Measurements from ENCODE around the gene TWNK. TPM values are rescaled to one million over a fixed set of nuclear protein-coding genes. Genes with fewer than 3 reads are reported as not detected.

Gene TWNK
- total and polyA plus RNA-seq, 7 donors = 11.0 to 29.0 (median 20.0) TPM

DNA sequence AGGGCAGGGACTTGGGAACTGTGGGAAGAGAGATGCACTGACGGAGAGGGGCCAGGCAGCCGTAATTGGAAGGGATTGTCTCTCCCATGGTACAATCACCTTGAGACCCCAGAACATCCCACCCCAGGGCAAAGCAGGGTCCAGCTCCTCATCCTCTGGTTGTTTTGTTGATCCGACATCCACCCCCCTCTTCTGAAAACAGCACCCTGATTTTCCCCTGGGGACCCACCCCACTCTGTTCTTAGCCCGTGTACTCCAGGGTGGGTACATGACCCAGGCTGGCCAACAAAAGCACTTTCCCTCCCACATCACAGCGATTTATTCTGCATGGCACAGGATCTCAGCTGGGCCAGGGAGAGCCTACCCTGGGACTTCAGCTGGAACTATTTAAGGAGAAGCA is 29.5 kb downstream of the TWNK start:
- Histone ChIP-seq H3K9me3 (no peaks in the 10 kb centered on the region), H3K27ac (no peak overlapping the region), H3K4me1 (peaks cover 6% of the 10 kb centered on the region), H3K4me3 (no peak overlapping the region), H3K27me3 (ENCODE audit: insufficient read depth in 3 of 3, low read length in 2 of 3) (peaks cover 0 to 13% (median 5%) of the 10 kb centered on the region in 3 donors), H3K36me3 (ENCODE audit: insufficient read depth in 1 of 2, low read depth in 1 of 2) (no peaks in the 10 kb centered on the region)
- DNase-seq (no peak), ATAC-seq (no peak)
- WGBS, 3 donors = 69 to 81% (median 72%) methylated on average over 3 to 5 of the region's 5 CpGs
- TF ChIP-seq, protein P1, sequence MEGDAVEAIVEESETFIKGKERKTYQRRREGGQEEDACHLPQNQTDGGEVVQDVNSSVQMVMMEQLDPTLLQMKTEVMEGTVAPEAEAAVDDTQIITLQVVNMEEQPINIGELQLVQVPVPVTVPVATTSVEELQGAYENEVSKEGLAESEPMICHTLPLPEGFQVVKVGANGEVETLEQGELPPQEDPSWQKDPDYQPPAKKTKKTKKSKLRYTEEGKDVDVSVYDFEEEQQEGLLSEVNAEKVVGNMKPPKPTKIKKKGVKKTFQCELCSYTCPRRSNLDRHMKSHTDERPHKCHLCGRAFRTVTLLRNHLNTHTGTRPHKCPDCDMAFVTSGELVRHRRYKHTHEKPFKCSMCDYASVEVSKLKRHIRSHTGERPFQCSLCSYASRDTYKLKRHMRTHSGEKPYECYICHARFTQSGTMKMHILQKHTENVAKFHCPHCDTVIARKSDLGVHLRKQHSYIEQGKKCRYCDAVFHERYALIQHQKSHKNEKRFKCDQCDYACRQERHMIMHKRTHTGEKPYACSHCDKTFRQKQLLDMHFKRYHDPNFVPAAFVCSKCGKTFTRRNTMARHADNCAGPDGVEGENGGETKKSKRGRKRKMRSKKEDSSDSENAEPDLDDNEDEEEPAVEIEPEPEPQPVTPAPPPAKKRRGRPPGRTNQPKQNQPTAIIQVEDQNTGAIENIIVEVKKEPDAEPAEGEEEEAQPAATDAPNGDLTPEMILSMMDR (IDR thresholded peaks at IDR 0.05) = no peak
- intact Hi-C loops (cut with DNase I) = loop anchor here (10.0 kb wide), 2 partner anchors 52 to 452 kb away; partner anchors contain the start of gene SEMA4G (in 1 of the 2)

DNA sequence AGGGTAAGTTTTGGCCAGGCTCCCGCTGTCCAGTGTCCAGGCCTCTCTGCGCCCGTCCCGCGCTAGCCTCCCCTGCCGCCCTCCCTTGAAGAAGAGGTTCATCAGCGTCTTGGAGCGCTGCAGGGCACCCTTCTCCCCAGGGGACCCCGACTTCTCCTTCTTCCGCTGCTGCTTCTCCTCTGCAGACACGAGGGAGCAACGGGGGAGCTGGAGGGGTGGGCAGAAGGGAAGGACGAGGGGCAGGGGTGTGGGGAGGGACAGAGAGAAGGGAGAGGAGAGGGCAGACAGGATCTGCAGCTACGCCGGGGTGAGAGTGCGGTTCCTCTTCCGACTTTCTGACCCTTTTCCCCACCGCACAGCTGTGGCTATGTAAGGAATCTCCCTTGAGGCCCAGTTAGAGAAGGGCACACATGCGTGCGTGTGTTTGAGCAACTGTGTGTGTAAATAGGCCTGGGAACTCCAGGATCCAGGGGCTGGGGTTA is 30.8 kb downstream of the TWNK start:
- no peaks in the 10 kb centered on the region for H3K9me3 ChIP-seq
- TF ChIP-seq, protein P1 (IDR thresholded peaks at IDR 0.05) = no peak
- peaks cover 0 to 13% (median 5%) of the 10 kb centered on the region in 3 donors for H3K27me3 ChIP-seq (ENCODE audit: insufficient read depth in 3 of 3, low read length in 2 of 3)
- intact Hi-C loops (cut with DNase I) = loop anchor here (10.0 kb wide), 2 partner anchors 53 to 453 kb away; partner anchors contain the start of gene SEMA4G (in 1 of the 2)
- H3K36me3 ChIP-seq (ENCODE audit: insufficient read depth in 1 of 2, low read depth in 1 of 2) = no peaks in the 10 kb centered on the region
- WGBS, 3 donors = 56 to 67% (median 61%) methylated on average over 18 to 20 of the region's 20 CpGs
- no peak for DNase-seq
- no peak overlapping the region for H3K4me3 ChIP-seq
- H3K27ac ChIP-seq = no peak overlapping the region
- ATAC-seq = no peak
- H3K4me1 ChIP-seq = peaks cover 3% of the 10 kb centered on the region

DNA sequence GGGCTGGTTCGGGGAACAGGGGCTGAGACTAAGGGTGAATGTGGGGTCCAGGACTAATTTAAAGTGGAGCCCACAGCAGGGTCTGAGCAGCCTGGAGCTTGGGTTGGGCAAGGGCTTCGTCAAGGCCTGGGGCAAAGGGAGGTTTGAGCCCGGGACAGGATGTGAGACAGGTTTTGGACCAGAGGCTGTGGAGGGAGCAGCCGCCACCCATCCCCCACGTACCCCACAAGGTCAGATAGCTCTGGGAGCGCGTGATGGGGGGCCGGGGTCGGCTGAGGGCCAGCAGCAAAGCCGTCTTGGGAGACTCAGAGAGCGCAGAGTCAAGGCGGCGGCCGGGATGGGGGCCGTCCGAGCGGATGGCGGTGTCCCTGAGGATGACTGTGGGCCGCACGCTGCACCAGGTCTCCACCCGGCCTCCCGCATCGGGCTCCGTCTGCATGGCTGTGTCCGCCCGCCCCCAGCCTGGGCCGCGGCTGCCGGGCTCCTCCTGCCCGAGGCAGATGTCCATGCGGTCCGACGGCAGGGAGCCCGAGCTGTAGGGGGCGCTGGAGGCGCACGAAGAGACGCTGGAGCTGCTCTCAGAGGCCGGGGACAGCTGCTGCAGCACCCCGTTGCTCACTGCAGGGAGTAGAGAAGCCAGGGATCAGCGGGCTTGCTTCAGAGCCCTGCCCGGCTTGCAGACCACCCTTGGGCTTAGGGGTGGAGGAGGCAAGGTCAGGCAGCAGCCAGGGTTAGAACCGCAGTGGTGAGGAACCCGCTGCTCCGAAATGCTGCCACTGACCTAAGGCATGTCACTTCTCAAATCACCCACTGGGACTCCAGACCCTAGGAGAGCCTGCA is 31.5 kb downstream of the TWNK start:
- intact Hi-C loops (cut with DNase I) = loop anchor here (10.0 kb wide), 2 partner anchors 54 to 454 kb away; partner anchors contain the start of gene SEMA4G (in 1 of the 2)
- DNase-seq (peak; percentile 80 to 86), ATAC-seq (peak; percentile 42 to 68 (median 48))
- Histone ChIP-seq H3K9me3 (no peaks in the 10 kb centered on the region), H3K27me3 (ENCODE audit: insufficient read depth in 3 of 3, low read length in 2 of 3) (peaks cover 0 to 13% (median 5%) of the 10 kb centered on the region in 3 donors), H3K4me3 (no peak overlapping the region), H3K27ac (no peak overlapping the region), H3K36me3 (ENCODE audit: insufficient read depth in 1 of 2, low read depth in 1 of 2) (no peaks in the 10 kb centered on the region), H3K4me1 (no peaks in the 10 kb centered on the region)
- TF ChIP-seq, protein P1 (IDR thresholded peaks at IDR 0.05) = peak; percentile 59
- 21 to 23% (median 23%) methylated on average over 38 to 45 of the region's 45 CpGs for WGBS, 3 donors

DNA sequence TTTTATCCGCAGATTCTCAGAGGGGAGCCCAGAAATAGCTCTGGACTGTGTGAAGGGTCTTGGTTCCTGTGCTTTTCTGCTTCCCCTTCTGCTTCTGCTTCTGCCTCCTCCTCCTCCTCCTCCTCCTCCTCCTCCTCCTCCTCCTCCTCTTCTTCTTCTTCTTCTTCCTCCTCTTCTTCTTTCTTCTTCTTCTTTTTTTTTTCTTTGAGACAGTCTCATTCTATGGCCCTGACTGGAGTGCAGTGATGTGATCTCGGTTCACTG is 32.0 kb downstream of the TWNK start:
- ATAC-seq (no peak), DNase-seq (no peak)
- H3K9me3 ChIP-seq = no peaks in the 10 kb centered on the region
- TF ChIP-seq, protein P1 (IDR thresholded peaks at IDR 0.05) = no peak
- 46 to 55% (median 54%) methylated on average over 2 of the region's 2 CpGs for WGBS, 3 donors
- H3K4me3 ChIP-seq = no peak overlapping the region
- no peak overlapping the region for H3K27ac ChIP-seq
- H3K27me3 ChIP-seq (ENCODE audit: insufficient read depth in 3 of 3, low read length in 2 of 3) = peaks cover 0 to 13% (median 5%) of the 10 kb centered on the region in 3 donors
- intact Hi-C loops (cut with DNase I) = loop anchor here (10.0 kb wide), 2 partner anchors 55 to 455 kb away; partner anchors contain the start of gene SEMA4G (in 1 of the 2)
- no peaks in the 10 kb centered on the region for H3K36me3 ChIP-seq (ENCODE audit: insufficient read depth in 1 of 2, low read depth in 1 of 2)
- H3K4me1 ChIP-seq = no peaks in the 10 kb centered on the region

All from psoas muscle (tissue), 8 donors.